Measurements from ENCODE around the gene RNF152.
A peak's percentile ranks its signal among the peaks of the same experiment; 100 is the strongest.

RNF152 gene

DNA sequence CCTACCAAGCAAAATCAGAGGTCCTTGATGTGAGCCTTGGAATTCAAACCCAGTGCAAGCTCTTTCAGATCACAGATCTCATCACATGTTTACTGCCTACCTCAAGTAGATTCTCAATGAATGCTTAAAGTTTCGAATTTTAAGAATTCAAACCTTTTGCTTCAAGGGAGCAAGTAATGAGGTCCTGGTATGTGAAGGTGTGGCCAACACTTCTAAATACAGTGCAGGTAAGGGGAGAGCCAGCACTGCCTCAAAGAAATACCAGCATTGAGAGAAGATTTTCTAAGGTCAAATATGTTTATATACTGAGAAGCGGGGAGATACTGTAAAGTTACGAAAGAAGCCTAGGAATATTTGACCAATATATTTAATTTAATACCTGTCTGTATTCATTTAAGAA, 19.7 kb upstream of the RNF152 start:
- TF ChIP-seq, protein P1, sequence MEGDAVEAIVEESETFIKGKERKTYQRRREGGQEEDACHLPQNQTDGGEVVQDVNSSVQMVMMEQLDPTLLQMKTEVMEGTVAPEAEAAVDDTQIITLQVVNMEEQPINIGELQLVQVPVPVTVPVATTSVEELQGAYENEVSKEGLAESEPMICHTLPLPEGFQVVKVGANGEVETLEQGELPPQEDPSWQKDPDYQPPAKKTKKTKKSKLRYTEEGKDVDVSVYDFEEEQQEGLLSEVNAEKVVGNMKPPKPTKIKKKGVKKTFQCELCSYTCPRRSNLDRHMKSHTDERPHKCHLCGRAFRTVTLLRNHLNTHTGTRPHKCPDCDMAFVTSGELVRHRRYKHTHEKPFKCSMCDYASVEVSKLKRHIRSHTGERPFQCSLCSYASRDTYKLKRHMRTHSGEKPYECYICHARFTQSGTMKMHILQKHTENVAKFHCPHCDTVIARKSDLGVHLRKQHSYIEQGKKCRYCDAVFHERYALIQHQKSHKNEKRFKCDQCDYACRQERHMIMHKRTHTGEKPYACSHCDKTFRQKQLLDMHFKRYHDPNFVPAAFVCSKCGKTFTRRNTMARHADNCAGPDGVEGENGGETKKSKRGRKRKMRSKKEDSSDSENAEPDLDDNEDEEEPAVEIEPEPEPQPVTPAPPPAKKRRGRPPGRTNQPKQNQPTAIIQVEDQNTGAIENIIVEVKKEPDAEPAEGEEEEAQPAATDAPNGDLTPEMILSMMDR (IDR thresholded peaks at IDR 0.05; ENCODE audit: control extremely low read depth, extremely low read depth, low read depth, missing control alignments): no peak
- CTCF ChIA-PET: interaction anchor here (0.9 kb wide), 1 partner anchor 17 kb away, joined by 3 read pairs; no protein-coding TSS in a partner anchor
- no peak for DNase-seq (ENCODE audit: extremely low spot score)
- POLR2A ChIA-PET: no interaction called here

DNA sequence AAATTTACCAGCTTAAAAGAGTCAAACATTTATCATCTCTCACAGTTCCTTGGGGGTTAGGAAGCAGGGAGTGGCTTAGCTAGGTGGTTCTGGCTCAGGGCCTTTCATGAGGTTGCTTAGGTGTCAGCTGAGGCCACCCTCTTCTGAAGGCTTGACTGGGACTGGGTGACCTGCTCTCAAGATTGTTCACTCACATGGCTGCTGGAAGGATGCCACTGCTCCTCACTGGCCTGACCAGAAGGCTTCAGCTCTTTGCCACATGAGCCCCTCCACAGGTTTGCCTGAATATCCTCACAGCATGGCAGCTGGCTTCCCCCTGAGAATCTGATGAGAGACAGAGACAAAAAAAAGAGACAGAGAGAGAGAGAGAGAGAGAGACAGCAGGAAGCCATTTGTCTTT, 17.3 kb upstream of the RNF152 start:
- CTCF ChIA-PET: interaction anchor here (0.7 to 1.3 kb wide), 2 partner anchors 8 to 9 kb away, joined by 3 to 4 read pairs; no protein-coding TSS in a partner anchor
- TF ChIP-seq, protein P1 (IDR thresholded peaks at IDR 0.05; ENCODE audit: control extremely low read depth, extremely low read depth, low read depth, missing control alignments): no peak

DNA sequence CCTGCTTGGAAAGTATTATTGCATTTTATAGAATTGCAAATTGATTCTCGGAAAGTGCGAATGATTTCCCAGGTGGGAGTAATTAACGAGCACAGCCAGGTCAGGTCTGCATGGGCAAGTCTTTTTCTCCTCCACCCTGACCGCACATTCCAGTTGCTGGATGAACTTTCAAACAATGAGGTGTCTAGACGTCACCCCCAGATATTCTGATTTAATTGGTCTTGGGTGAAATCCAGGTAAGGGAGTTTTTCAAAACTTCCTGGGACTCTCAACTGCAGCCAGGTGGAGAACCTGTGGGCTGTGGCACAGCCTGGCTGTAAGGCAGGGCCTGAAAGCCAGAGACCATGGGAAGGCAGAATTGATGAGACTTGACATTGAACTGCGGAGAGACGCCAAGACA, 15.9 kb upstream of the RNF152 start:
- no peak for DNase-seq (ENCODE audit: extremely low spot score)
- TF ChIP-seq, protein P1 (IDR thresholded peaks at IDR 0.05; ENCODE audit: control extremely low read depth, extremely low read depth, low read depth, missing control alignments): no peak
- POLR2A ChIA-PET: no interaction called here
- CTCF ChIA-PET: no interaction called here

More for the DNA sequence above, 17.3 kb upstream of the RNF152 start:
- DNase-seq (ENCODE audit: extremely low spot score): no peak
- POLR2A ChIA-PET: no interaction called here

DNA sequence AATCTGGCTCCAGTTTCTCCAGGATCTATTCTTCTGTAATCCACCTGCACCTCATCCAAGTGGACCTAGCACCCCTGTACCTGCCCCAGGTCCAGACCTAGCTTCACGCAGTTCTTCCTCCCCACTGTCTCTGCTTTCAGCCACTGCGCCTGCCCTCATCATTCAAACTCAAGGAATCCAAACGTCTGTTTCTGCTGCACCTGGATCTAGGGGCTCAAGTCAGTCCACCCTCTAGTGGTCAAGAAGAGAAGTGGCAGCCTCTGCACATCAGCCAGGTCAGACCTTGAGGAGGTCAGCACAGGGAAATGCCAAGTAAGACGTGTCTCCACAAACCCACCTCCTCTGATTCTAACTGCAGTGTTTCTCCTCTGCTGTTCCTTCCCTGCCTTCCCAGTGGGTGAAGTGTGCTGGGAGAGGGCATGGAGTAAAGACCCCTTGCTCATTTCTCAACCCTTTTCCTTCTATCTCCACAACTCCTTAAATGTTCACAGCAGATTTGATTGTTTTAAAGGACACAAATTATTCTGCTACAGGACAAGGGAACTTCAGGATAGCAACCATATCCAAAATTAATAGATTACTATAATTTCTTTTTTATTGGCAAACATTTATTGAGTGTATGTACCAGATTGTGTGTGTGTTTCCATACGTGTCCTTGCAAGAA, 8.6 kb upstream of the RNF152 start:
- ChIA-PET POLR2A (no interaction called here), CTCF (interaction anchor here (0.7 to 2.1 kb wide), 19 partner anchors 8 to 271 kb away, joined by 3 to 10 read pairs (median 3); no protein-coding TSS in a partner anchor)
- DNase-seq (ENCODE audit: extremely low spot score): peak; percentile 70
- TF ChIP-seq, protein P1 (IDR thresholded peaks at IDR 0.05; ENCODE audit: control extremely low read depth, extremely low read depth, low read depth, missing control alignments): peak; percentile 91

DNA sequence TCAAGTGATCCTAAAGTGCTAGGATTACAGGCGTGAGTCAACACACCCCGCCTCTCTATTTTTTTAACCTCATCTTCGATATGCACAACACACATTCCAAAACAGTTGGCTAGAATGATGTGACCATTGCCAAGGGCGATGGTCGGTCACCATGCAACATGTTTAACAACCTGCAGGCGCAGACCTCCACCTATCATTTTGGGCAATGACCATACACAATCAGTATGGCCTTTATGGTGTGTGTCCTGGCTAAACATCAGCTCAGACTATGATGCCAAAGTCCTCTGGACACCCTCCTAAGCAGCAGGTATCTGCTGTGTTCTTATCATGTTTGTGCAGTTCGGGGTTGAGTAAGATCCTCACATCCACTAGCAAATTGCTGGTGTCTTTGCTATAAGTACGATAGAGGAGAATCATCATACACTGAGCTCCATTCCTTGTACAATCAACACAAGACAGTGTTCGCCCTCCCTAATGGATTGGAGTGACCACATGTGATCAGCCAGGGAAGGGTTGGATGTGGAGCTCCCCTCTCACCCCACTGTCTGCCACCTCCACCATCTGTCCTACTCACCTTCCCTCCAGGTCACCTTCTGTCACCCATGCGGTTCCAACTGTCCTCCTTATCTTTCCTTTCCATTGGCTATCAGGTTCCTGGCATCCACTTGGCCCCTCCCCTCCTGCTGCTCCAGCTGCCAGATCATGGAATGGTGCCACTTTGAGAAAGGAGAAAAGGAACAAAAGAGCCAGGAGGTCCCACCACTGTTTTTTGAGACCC, 7.9 kb upstream of the RNF152 start:
- ChIA-PET CTCF (interaction anchor here (0.7 to 2.1 kb wide), 12 partner anchors 10 to 271 kb away, joined by 3 to 10 read pairs (median 3); no protein-coding TSS in a partner anchor), POLR2A (no interaction called here)
- DNase-seq (ENCODE audit: extremely low spot score): no peak
- TF ChIP-seq, protein P1 (IDR thresholded peaks at IDR 0.05; ENCODE audit: control extremely low read depth, extremely low read depth, low read depth, missing control alignments): no peak

DNA sequence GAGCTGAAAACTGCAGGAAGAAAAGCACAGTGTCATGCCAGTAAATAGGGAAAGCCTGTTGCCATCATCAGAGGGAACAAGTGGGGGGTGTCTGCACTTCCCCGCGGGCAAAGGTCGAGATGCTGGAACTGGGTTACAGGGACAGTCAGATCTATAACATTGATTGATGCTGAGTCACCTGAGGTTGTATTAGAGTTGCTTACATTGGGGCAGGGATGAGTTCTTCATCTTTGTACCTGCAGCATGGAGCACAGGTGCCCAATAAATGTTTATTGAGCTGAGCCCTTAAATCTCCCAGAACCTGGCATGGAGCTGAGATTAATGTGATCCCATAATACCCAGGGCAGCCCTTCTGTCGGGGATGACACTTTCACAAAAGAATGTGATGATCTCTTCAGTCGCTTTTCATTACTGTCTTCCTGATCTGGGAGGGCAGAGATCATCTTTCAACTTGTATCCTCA, 5.9 kb upstream of the RNF152 start:
- DNase-seq (ENCODE audit: extremely low spot score): no peak
- ChIA-PET CTCF (no interaction called here), POLR2A (no interaction called here)
- TF ChIP-seq, protein P1 (IDR thresholded peaks at IDR 0.05; ENCODE audit: control extremely low read depth, extremely low read depth, low read depth, missing control alignments): no peak

All from GM10248 (cell line).